ENCODE data around the gene ANKRD13B.
A peak's percentile ranks its signal among the peaks of the same experiment; 100 is the strongest.

Gene ANKRD13B

DNA sequence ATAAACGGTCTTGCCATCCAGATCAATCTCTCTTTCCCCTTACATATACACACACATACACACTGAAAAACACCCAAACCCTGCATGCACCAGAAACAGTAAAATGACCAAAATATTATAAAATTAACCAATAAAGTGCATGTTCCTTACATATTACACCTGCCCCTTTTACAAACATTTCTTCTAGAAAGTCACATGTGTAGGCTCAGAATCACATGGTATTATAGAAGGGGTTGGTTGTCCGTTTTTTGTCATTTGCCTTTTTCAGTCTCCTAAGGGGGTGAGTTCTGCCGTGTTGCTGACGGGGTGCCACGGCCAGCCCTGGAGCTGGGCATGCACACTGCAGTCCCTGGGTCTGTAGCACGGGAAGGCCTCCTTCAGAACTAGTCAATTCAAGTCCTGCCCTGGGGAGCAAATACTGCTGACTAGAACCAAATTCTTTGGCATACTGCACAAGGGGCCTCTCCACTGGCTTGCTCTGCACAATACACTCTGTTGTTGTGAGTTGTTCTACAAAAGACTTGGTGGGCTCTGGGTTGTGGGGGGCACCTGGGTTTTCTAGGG lies 37.8 kb downstream of the ANKRD13B start:
- TF ChIP-seq, protein P1, sequence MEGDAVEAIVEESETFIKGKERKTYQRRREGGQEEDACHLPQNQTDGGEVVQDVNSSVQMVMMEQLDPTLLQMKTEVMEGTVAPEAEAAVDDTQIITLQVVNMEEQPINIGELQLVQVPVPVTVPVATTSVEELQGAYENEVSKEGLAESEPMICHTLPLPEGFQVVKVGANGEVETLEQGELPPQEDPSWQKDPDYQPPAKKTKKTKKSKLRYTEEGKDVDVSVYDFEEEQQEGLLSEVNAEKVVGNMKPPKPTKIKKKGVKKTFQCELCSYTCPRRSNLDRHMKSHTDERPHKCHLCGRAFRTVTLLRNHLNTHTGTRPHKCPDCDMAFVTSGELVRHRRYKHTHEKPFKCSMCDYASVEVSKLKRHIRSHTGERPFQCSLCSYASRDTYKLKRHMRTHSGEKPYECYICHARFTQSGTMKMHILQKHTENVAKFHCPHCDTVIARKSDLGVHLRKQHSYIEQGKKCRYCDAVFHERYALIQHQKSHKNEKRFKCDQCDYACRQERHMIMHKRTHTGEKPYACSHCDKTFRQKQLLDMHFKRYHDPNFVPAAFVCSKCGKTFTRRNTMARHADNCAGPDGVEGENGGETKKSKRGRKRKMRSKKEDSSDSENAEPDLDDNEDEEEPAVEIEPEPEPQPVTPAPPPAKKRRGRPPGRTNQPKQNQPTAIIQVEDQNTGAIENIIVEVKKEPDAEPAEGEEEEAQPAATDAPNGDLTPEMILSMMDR (IDR thresholded peaks at IDR 0.05; ENCODE audit: low read depth, low read length) = no peak
- DNase-seq (ENCODE audit: extremely low read depth, low read depth) = no peak

DNA sequence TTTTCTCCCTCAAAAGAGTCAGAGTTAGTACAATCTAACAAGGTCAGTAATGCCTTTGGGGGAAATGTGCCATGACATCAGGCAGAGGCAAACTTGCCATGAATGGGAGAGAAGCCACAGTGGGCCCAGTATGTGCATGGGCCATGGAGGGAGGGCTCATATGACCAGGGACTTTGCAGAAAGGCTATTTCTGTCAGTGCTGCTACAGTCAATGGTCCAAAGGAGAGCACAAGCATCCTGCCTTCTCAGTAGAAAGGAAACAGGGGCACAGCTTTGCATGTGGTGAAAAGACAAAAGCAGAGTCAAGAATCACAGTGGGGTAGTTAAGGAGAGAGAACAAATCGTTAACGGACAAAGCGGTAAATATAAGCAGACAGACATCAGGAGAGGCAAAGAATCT lies 41.0 kb downstream of the ANKRD13B start:
- TF ChIP-seq, protein P1 (IDR thresholded peaks at IDR 0.05; ENCODE audit: low read depth, low read length) = no peak
- no peak for DNase-seq (ENCODE audit: extremely low read depth, low read depth)

DNA sequence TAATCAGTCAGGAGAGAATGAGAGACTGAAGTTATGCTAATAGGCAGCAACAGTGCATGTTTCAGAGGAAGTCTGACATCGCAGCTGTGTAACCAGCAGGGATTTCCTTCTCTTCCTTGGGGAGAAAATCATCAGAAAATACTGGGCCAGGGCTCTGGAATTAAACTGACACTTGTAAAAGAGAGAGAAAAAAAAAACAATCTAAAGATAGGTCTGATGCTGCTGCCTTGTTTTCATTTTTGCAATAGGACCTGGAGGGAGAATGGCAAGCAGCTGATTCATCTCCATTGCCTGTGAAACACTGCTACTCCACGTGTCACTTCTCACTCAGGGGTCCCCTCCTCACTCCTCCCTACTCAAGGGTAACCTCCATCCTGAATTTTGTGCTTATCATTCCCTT lies 47.5 kb downstream of the ANKRD13B start:
- TF ChIP-seq, protein P1 (IDR thresholded peaks at IDR 0.05; ENCODE audit: low read depth, low read length) = no peak
- DNase-seq (ENCODE audit: extremely low read depth, low read depth) = no peak

DNA sequence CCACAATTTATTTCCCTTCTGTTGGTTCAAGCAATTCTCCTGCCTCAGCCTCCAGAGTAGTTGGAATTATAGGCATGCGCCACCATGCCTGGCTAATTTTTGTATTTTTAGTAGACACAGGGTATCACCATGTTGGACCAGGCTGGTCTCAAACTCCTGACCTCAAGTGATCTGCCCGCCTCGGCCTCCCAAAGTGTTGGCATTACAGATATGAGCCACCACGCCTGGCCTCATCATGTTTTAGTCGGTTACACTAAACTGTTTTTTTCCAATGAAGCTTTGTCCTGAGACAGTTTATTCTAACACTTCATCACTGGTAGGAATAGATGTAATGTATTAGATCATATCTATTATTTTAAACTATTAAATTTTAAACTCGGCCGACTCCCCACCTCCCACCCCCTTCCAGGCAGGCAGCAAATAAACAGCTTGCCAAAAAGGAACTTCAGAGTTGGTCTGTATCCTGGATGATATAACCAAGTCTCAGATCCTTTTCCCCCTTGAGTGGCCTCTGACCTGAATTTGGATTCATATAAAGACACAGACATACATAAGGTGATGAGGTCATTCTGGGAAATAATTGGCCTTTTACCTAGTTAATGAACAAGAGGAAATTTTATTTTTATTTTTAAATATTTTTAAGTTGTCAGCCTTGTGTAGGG lies 48.2 kb downstream of the ANKRD13B start:
- DNase-seq (ENCODE audit: extremely low read depth, low read depth) = no peak
- TF ChIP-seq, protein P1 (IDR thresholded peaks at IDR 0.05; ENCODE audit: low read depth, low read length) = no peak

DNA sequence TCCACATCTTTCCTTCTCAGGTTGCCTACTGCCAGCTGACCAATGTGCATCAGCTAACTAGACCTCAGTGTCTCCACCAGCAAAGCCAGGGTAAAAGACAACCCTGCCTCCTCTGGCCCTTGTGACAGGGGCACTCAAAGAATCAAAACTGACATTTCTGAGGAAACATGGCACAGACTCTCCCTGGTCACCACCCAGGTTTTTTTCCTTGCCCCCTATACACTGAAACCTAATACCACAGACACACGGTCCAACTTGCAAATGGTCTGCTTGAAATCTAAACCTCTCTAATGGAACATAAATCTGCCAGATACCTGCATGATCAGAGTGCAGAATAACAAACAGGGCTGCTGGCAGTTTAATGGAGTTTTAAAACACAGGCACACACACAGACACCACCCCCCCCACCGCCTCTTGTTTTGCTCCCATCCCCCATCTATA lies 49.3 kb downstream of the ANKRD13B start:
- TF ChIP-seq, protein P1 (IDR thresholded peaks at IDR 0.05; ENCODE audit: low read depth, low read length) = no peak
- DNase-seq (ENCODE audit: extremely low read depth, low read depth) = no peak

DNA sequence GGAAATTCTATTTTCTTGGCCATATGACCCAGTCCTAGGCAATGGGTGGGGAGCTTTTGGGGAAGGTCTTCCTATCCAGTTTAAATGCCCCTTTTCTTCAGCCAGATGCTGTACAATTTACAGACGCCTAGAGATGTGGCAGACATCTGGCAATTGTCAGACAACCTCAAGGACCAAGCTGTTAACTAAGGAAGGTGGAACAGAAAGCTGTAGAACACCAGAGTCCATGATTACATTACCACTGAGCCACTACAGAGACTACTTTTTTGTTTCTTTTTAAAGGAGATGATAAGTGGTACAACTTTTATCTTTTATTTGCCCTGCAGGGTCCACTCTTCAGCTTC lies 50.9 kb downstream of the ANKRD13B start:
- DNase-seq (ENCODE audit: extremely low read depth, low read depth) = no peak
- TF ChIP-seq, protein P1 (IDR thresholded peaks at IDR 0.05; ENCODE audit: low read depth, low read length) = no peak

DNA sequence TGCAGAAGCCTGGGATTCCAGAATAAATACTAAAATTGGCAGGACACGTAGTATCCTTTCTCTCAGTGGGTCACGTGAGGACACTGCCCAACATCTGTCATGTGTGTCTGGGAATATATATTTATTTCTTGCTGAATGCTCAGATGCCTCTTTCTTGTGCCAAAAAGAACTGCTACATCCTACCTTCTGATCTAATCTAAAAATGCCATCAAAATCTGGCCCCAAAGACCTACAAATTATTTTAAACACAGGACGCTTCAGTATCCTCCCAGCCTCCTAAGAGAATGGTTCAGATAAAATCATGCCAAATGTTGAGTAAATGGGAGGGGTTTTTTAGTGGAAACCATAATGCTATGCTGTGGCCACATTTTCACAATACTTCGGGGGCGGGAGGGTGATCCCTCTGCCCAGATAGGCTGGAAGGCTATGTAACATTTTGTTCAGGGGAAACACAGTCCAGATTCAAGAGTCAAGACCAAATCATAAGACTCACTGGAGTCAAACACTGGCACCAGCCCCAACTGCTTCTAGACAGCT lies 52.7 kb downstream of the ANKRD13B start:
- TF ChIP-seq, protein P1 (IDR thresholded peaks at IDR 0.05; ENCODE audit: low read depth, low read length) = no peak
- DNase-seq (ENCODE audit: extremely low read depth, low read depth) = peak; percentile 71

Measured in AG09319 (cell line).